K562 (cell line): ENCODE results near the gene DYNLT2B. TPM values are rescaled to one million over a fixed set of nuclear protein-coding genes. Genes with fewer than 3 reads are reported as not detected.

Experiments used
- ATAC-seq: fragments of 200-7000 bp; cut with Tn5 transposase; 3 replicates; pipeline ENCODE4 v1.9.1; 2020; ENCODE audit warnings: moderate library complexity
- BruUV-seq: library from RNA; stranded (reverse); fragments of 400-500 nt; replicated peaks from 2 replicates; lab custom pipeline; 2021; lab: Mats Ljungman, UMichigan
- CTCF ChIA-PET: fragments of 300-600 bp; formaldehyde crosslinking; extraction: SDS; loops from one replicate; lab custom pipeline; 2021; ENCODE audit warnings: low intra/inter-chr PET ratio; lab: Yijun Ruan, JAX
- POLR2A ChIA-PET: fragments of 300-600, 350-650 bp; sonication (Branson Sonifier 250); formaldehyde crosslinking; extraction: SDS; loops from one replicate; lab custom pipeline; 2021; ENCODE audit warnings: antibody characterized with exemption, inconsistent platforms; lab: Yijun Ruan, JAX
- DNase-seq, 4 experiments: peaks; one replicate each; pipeline versions ENCODE4 v3.0.0 to v3.0.0-alpha.2; 2011 to 2018; ENCODE audit warnings: low spot score in 3 of 4, mixed read lengths in 3 of 4; ENCODE audit errors: extremely low read depth in 1 of 4
- FAIRE-seq: peaks from 2 replicates; lab custom pipeline; 2011; peaks lifted over from hg19 to GRCh38; lab: Jason Lieb, UNC
- H2AFZ ChIP-seq: 2 replicates; pipeline ENCODE4 v1.6.0; 2011; ENCODE audit warnings: low read depth, low read length, control low read depth, inconsistent platforms
- H3K27ac ChIP-seq: fragments of 200-600 bp; 3 replicates; pipeline ENCODE4 v1.8.0; 2011; ENCODE audit warnings: low read depth, mild to moderate bottlenecking, control low read depth, inconsistent platforms, low read length, moderate library complexity, mixed read lengths; ENCODE audit errors: extremely low read depth
- H3K27me3 ChIP-seq, 2 experiments: fragments of 300-600 bp in 1 of 2; 2 replicates in 1 of 2; 3 replicates in 1 of 2; pipeline versions ENCODE4 v1.6.0 to v1.8.0; 2011; ENCODE audit warnings: inconsistent platforms in 2 of 2, low read length in 2 of 2, mild to moderate bottlenecking in 1 of 2, mixed read lengths in 1 of 2, moderate library complexity in 1 of 2; ENCODE audit not compliant: control insufficient read depth in 2 of 2, insufficient read depth in 2 of 2
- H3K36me3 ChIP-seq: fragments of 300-600 bp; 3 replicates; pipeline ENCODE4 v1.8.0; 2011; ENCODE audit warnings: mild to moderate bottlenecking, low read length, inconsistent platforms; ENCODE audit not compliant: control insufficient read depth, insufficient read depth
- H3K4me1 ChIP-seq, 2 experiments: fragments of 200-600 bp in 1 of 2; replicated peaks in 1 of 2; 2 replicates in 1 of 2; 3 replicates in 1 of 2; pipeline versions ENCODE4 v1.5.1 to v1.8.0; 2011; ENCODE audit warnings: inconsistent platforms in 2 of 2, low read length in 2 of 2, mild to moderate bottlenecking in 1 of 2, mixed read lengths in 1 of 2, moderate library complexity in 1 of 2; ENCODE audit not compliant: control insufficient read depth in 2 of 2, insufficient read depth in 2 of 2
- H3K4me2 ChIP-seq: 2 replicates; pipeline ENCODE4 v1.6.1; 2011; ENCODE audit warnings: low read length, control low read depth, inconsistent platforms, mixed read lengths; ENCODE audit not compliant: insufficient read depth
- H3K4me3 ChIP-seq: fragments of 200-600 bp; sonication (generic), shearing (Covaris generic); 2 replicates; pipeline ENCODE4 v1.5.1; 2016; ENCODE audit warnings: control low read depth, inconsistent platforms
- H3K79me2 ChIP-seq: fragments of 200-600 bp; 3 replicates; pipeline ENCODE4 v1.8.0; 2011; ENCODE audit warnings: low read length, inconsistent platforms; ENCODE audit not compliant: control insufficient read depth, insufficient read depth
- H3K9ac ChIP-seq, 2 experiments: 2 replicates each; pipeline versions ENCODE4 v1.6.0 to v1.6.1; 2011; ENCODE audit warnings: low read depth in 2 of 2, low read length in 2 of 2, control low read depth in 1 of 2, inconsistent platforms in 1 of 2, mild to moderate bottlenecking in 1 of 2, mixed read lengths in 1 of 2; ENCODE audit not compliant: insufficient read depth in 1 of 2
- H3K9me1 ChIP-seq: one replicate; pipeline ENCODE4 v1.6.0; 2011; ENCODE audit warnings: inconsistent platforms, mild to moderate bottlenecking, low read length, moderate library complexity; ENCODE audit not compliant: control insufficient read depth, insufficient read depth
- H3K9me3 ChIP-seq: replicated peaks from 2 replicates; pipeline ENCODE4 v1.5.1; 2011; ENCODE audit warnings: low read depth, low read length, inconsistent platforms; ENCODE audit not compliant: control insufficient read depth, insufficient read depth
- H4K20me1 ChIP-seq: replicated peaks from 2 replicates; pipeline ENCODE4 v1.6.1; 2011; ENCODE audit warnings: low read length, inconsistent platforms, mixed read lengths; ENCODE audit not compliant: control insufficient read depth, insufficient read depth
- ETS1 ChIP-seq: conservative IDR thresholded peaks from 2 replicates; pipeline ENCODE4 v1.6.1; 2011; ENCODE audit warnings: low read depth, mild to moderate bottlenecking, low read length; ENCODE audit not compliant: control insufficient read depth
- MTA2 ChIP-seq: fragments of 450-650 bp; IDR thresholded peaks from 2 replicates; pipeline ENCODE4 v1.6.1; 2016; ENCODE audit warnings: low read depth
- NONO ChIP-seq, 2 experiments: fragments of 200-400 bp in 1 of 2; fragments of 450-650 bp in 1 of 2; formaldehyde crosslinking in 1 of 2; IDR thresholded peaks; 2 replicates each; pipeline ENCODE4 v1.6.1; 2017; ENCODE audit warnings: low read depth in 2 of 2, mild to moderate bottlenecking in 2 of 2, moderate library complexity in 2 of 2, low read length in 1 of 2
- RBM25 ChIP-seq: fragments of 200-400 bp; formaldehyde crosslinking; IDR thresholded peaks from 2 replicates; pipeline ENCODE4 v1.6.1; 2018; ENCODE audit warnings: low read length, low read depth, moderate library complexity; ENCODE audit not compliant: severe bottlenecking
- SAFB ChIP-seq: fragments of 200-400 bp; formaldehyde crosslinking; IDR thresholded peaks from 2 replicates; pipeline ENCODE4 v1.6.1; 2017; ENCODE audit warnings: low read depth, low read length, borderline replicate concordance
- ZKSCAN1 ChIP-seq: fragments of 150-350 bp; IDR thresholded peaks from 2 replicates; pipeline ENCODE4 v1.6.1; 2016; ENCODE audit warnings: low read depth, low read length
- ZNF146 ChIP-seq: IDR thresholded peaks from one replicate; pipeline ENCODE4 v1.6.1; 2018; ENCODE audit warnings: missing compliant biosample characterization; ENCODE audit not compliant: unreplicated experiment
- ZNF395 ChIP-seq: fragments of 200-800 bp; sonication (Bioruptor generic); IDR thresholded peaks from 2 replicates; pipeline ENCODE4 v1.6.1; 2017; ENCODE audit warnings: missing genetic modification characterization, missing compliant biosample characterization
- WGBS: fragments of 100-300 bp; shearing (Covaris generic); methylation state at CpG from one replicate; pipeline ENCODE4 v1.1.6; 2016; ENCODE audit warnings: low coverage, mixed read lengths; ENCODE audit not compliant: insufficient coverage; ENCODE audit errors: missing lambda C conversion rate; 5-methylcytosine and 5-hydroxymethylcytosine counted together
- in situ Hi-C: fragments of 300-500 bp; cut with MboI; formaldehyde crosslinking; loops from 4 replicates; pipeline ENCODE4 v1.15.0; 2018; ENCODE audit warnings: inconsistent platforms, mixed read lengths
- intact Hi-C: fragments of 100-400 bp; cut with micrococcal nuclease; formaldehyde crosslinking; loops from 2 replicates; pipeline ENCODE4 v1.14.2; 2022
- polyA plus RNA-seq, 8 experiments: library from polyadenylated mRNA; depleted of rRNA in 4 of 8; stranded (reverse) in 5 of 8; unstranded in 3 of 8; fragments of >200 nt; fragmentation: Nextera tagmentation in 2 of 8; fragmentation: Illumina TruSeq in 1 of 8; extraction: Ambion mirVana in 2 of 8; extraction: Trizol in 1 of 8; gene quantifications; 2 replicates each; pipeline versions ENCODE4 v1.2.1 to v1.2.3, GENCODE V29; 2011 to 2014; ENCODE audit warnings: inconsistent platforms in 1 of 8, missing spikeins in 1 of 8
- total RNA-seq, 7 experiments: library from RNA; depleted of rRNA in 6 of 7; stranded (reverse); fragments of >200 nt in 6 of 7; fragmentation: Illumina TruSeq in 2 of 7; extraction: Trizol in 2 of 7; gene quantifications; 2 replicates each; pipeline versions ENCODE4 v1.2.1 to v1.2.3, GENCODE V29; 2011 to 2021; ENCODE audit warnings: low replicate concordance in 1 of 7

Gene DYNLT2B
- total and polyA plus RNA-seq, 9 of the 15 experiments (the other 6 are each of a cell fraction or from before 2014, with no cell fraction given): 6.5 to 19.9 (median 8.7) TPM

GRCh38 chr3:196270499-196270898, 47.5 kb downstream of the DYNLT2B start:
- FAIRE-seq (no peak), DNase-seq (no peak), ATAC-seq (no peak)
- Histone ChIP-seq H4K20me1 (no peaks in the 10 kb centered on the region), H3K27ac (no peak overlapping the region), H3K4me1 (peaks cover 24 to 30% of the 10 kb centered on the region in 2 experiments), H3K9ac (no peak overlapping the region), H3K4me3 (no peak overlapping the region), H3K36me3 (peaks cover 52% of the 10 kb centered on the region; the same call in 2 of the 3 replicates), H3K79me2 (peaks cover 47% of the 10 kb centered on the region), H3K4me2 (no peak overlapping the region), H3K9me1 (no peaks in the 10 kb centered on the region), H2AFZ (no peak overlapping the region), H3K9me3 (no peaks in the 10 kb centered on the region; the same call in 1 of the 2 replicates), H3K27me3 (no peaks in the 10 kb centered on the region)
- intact Hi-C loops: loop anchor here (5.0 kb wide), 1 partner anchor 162 kb away; the partner anchor contains the start of gene UBXN7
- WGBS: 90% methylated on average over 5 of the region's 5 CpGs
- TF ChIP-seq RBM25 (peak; percentile 6), NONO (IDR thresholded peaks at IDR 0.05; ENCODE audit: low read depth in 2 of 2, low read length in 1 of 2) (no peak), ZNF395 (no peak), SAFB (no peak), ETS1 (no peak), ZKSCAN1 (no peak), MTA2 (no peak), ZNF146 (CRISPR knock-in tag) (no peak)
- POLR2A ChIA-PET: no interaction called here
- in situ Hi-C loops: no loop called here
- BruUV-seq: no TSS peak
- CTCF ChIA-PET: no interaction called here
